Liver (tissue), 9 donors: ENCODE results near the gene CARD8. TPM values are rescaled to one million over a fixed set of nuclear protein-coding genes. Genes with fewer than 3 reads are reported as not detected.
"Not testable (repeated sequence)": the region's sequence is repeated elsewhere in the genome, so short reads cannot be mapped to it uniquely, and the experiment has no call there.

Source experiments
- DNase-seq: peaks from one replicate; pipeline ENCODE4 v3.0.0-alpha.2; 2017; ENCODE audit warnings: low spot score
- H3K27ac ChIP-seq, 2 donors: one replicate each; pipeline ENCODE4 v1.7.0; 2013; ENCODE audit warnings: inconsistent platforms in 2 of 2, low read length in 2 of 2, control low read depth in 1 of 2, low read depth in 1 of 2, mild to moderate bottlenecking in 1 of 2
- H3K27me3 ChIP-seq, 4 donors: one replicate each; pipeline versions ENCODE4 v1.6.1 to v1.7.0; 2013; ENCODE audit warnings: low read length in 3 of 4, inconsistent platforms in 1 of 4, mild to moderate bottlenecking in 1 of 4, moderate library complexity in 1 of 4; ENCODE audit not compliant: control insufficient read depth in 4 of 4, insufficient read depth in 4 of 4
- H3K36me3 ChIP-seq, 4 donors: one replicate each; pipeline versions ENCODE4 v1.6.1 to v1.7.0; 2013; ENCODE audit warnings: low read length in 3 of 4, mild to moderate bottlenecking in 3 of 4, low read depth in 1 of 4, moderate library complexity in 1 of 4; ENCODE audit not compliant: control insufficient read depth in 4 of 4, insufficient read depth in 3 of 4
- H3K4me1 ChIP-seq, 4 donors: one replicate each; pipeline versions ENCODE4 v1.6.1 to v1.7.0; 2013; ENCODE audit warnings: low read length in 3 of 4, mild to moderate bottlenecking in 3 of 4, moderate library complexity in 1 of 4; ENCODE audit not compliant: control insufficient read depth in 4 of 4, insufficient read depth in 4 of 4
- H3K4me3 ChIP-seq, 3 donors: one replicate each; pipeline versions ENCODE4 v1.6.1 to v1.7.0; 2013; ENCODE audit warnings: low read length in 3 of 3, control low read depth in 1 of 3, low read depth in 1 of 3, mild to moderate bottlenecking in 1 of 3
- H3K9ac ChIP-seq, 2 donors: one replicate each; pipeline ENCODE4 v1.7.0; 2013; ENCODE audit warnings: low read length in 2 of 2, mild to moderate bottlenecking in 2 of 2, moderate library complexity in 2 of 2, control low read depth in 1 of 2, low read depth in 1 of 2
- H3K9me3 ChIP-seq, 4 donors: one replicate each; pipeline versions ENCODE4 v1.6.1 to v1.7.0; 2013; ENCODE audit warnings: low read length in 3 of 4; ENCODE audit not compliant: control insufficient read depth in 4 of 4
- ATF3 ChIP-seq: IDR thresholded peaks from 2 replicates; pipeline ENCODE4 v1.6.1; 2016; ENCODE audit warnings: antibody characterized with exemption
- CTCF ChIP-seq: fragments of 150-350 bp; IDR thresholded peaks from 2 replicates; pipeline ENCODE4 v1.5.1; 2017; ENCODE audit warnings: improper control_type of control experiment, low read depth, low read length; ENCODE audit not compliant: missing input control
- EGR1 ChIP-seq, 2 donors: IDR thresholded peaks; 2 replicates each; pipeline ENCODE4 v1.6.1; 2016 to 2018; ENCODE audit warnings: antibody characterized with exemption in 2 of 2, low read depth in 2 of 2
- FOXA1 ChIP-seq: IDR thresholded peaks from 2 replicates; pipeline ENCODE4 v1.6.1; 2016; ENCODE audit warnings: antibody characterized with exemption
- FOXA2 ChIP-seq: IDR thresholded peaks from 2 replicates; pipeline ENCODE4 v1.6.1; 2016; ENCODE audit warnings: antibody characterized with exemption
- GABPA ChIP-seq, 2 donors: IDR thresholded peaks in 1 of 2; conservative IDR thresholded peaks in 1 of 2; 2 replicates each; pipeline ENCODE4 v1.6.1; 2016; ENCODE audit warnings: antibody characterized with exemption in 2 of 2, mild to moderate bottlenecking in 1 of 2, moderate library complexity in 1 of 2
- HNF4A ChIP-seq, 2 donors: conservative IDR thresholded peaks; 2 replicates each; pipeline ENCODE4 v1.6.1; 2016; ENCODE audit warnings: antibody characterized with exemption in 2 of 2, mild to moderate bottlenecking in 2 of 2
- HNF4G ChIP-seq: IDR thresholded peaks from 2 replicates; pipeline ENCODE4 v1.6.1; 2016; ENCODE audit warnings: antibody characterized with exemption
- JUND ChIP-seq, 2 donors: IDR thresholded peaks; 2 replicates each; pipeline ENCODE4 v1.6.1; 2016; ENCODE audit warnings: antibody characterized with exemption in 2 of 2
- NR2F2 ChIP-seq: IDR thresholded peaks from 2 replicates; pipeline ENCODE4 v1.6.1; 2016; ENCODE audit warnings: antibody characterized with exemption
- RAD21 ChIP-seq, 2 donors: IDR thresholded peaks; 2 replicates each; pipeline ENCODE4 v1.6.1; 2016; ENCODE audit warnings: antibody characterized with exemption in 2 of 2, mild to moderate bottlenecking in 2 of 2
- REST ChIP-seq: IDR thresholded peaks from 2 replicates; pipeline ENCODE4 v1.6.1; 2016; ENCODE audit warnings: antibody characterized with exemption, mild to moderate bottlenecking
- RXRA ChIP-seq, 2 donors: IDR thresholded peaks; 2 replicates each; pipeline ENCODE4 v1.6.1; 2017 to 2018; ENCODE audit warnings: antibody characterized with exemption in 2 of 2, mild to moderate bottlenecking in 1 of 2
- SP1 ChIP-seq: IDR thresholded peaks from 2 replicates; pipeline ENCODE4 v1.6.1; 2018; ENCODE audit warnings: antibody characterized with exemption, mild to moderate bottlenecking
- TAF1 ChIP-seq: conservative IDR thresholded peaks from 2 replicates; pipeline ENCODE4 v1.6.1; 2016; ENCODE audit warnings: antibody characterized with exemption, mild to moderate bottlenecking
- YY1 ChIP-seq: IDR thresholded peaks from 2 replicates; pipeline ENCODE4 v1.6.1; 2016; ENCODE audit warnings: antibody characterized with exemption, mild to moderate bottlenecking
- WGBS: extraction: QIAGEN DNeasy Blood & Tissue Kit; methylation state at CpG from one replicate; pipeline ENCODE4 v1.1.7; 2013; 5-methylcytosine and 5-hydroxymethylcytosine counted together
- polyA plus RNA-seq, 2 donors: library from polyadenylated mRNA; stranded (reverse) in 1 of 2; unstranded in 1 of 2; fragments of 200-250 nt in 1 of 2; fragments of >200 nt in 1 of 2; fragmentation: Nextera tagmentation in 1 of 2; extraction: Ambion mirVana in 1 of 2; gene quantifications; one replicate each; pipeline versions ENCODE4 v1.2.1 to v1.2.3, GENCODE V29; 2013 to 2015
- total RNA-seq, 2 donors: library from RNA; depleted of rRNA; stranded (reverse); fragments of >200 nt; gene quantifications; one replicate each; pipeline ENCODE4 v1.2.3, GENCODE V29; 2014
- donor health status: healthy.
- donor health status: healthy.
- donor health status: healthy.
- donor health status: healthy.
- donor health status: healthy.

The CARD8 gene
- total and polyA plus RNA-seq, 4 donors: 9.4 to 36.3 (median 22.4) TPM

GRCh38 chr19:48247212-48247611 is 8.5 kb downstream of the CARD8 start:
- Histone ChIP-seq H3K4me1 (peaks cover 0 to 4% (median 3%) of the 10 kb centered on the region in 4 donors), H3K36me3 (peaks cover 0 to 6% (median under 1%) of the 10 kb centered on the region in 4 donors), H3K27ac (no peak overlapping the region), H3K27me3 (no peaks in the 10 kb centered on the region), H3K9me3 (no peaks in the 10 kb centered on the region), H3K4me3 (no peak overlapping the region), H3K9ac (no peak overlapping the region)
- no peak for TF ChIP-seq RXRA (IDR thresholded peaks at IDR 0.05)
- no peak for TF ChIP-seq HNF4G
- no peak for TF ChIP-seq JUND (IDR thresholded peaks at IDR 0.05)
- no peak for TF ChIP-seq NR2F2
- no peak for TF ChIP-seq TAF1
- TF ChIP-seq RAD21 (IDR thresholded peaks at IDR 0.05): no peak
- TF ChIP-seq ATF3: no peak
- no peak for TF ChIP-seq CTCF
- 98% methylated on average over 3 of the region's 3 CpGs for WGBS
- DNase-seq: no peak

GRCh38 chr19:48246101-48246500 is 9.6 kb downstream of the CARD8 start:
- Histone ChIP-seq H3K4me3 (no peak overlapping the region), H3K4me1 (peaks cover 0 to 4% (median 3%) of the 10 kb centered on the region in 4 donors), H3K9me3 (no peaks in the 10 kb centered on the region), H3K36me3 (peaks cover 0 to 6% (median 3%) of the 10 kb centered on the region in 4 donors), H3K9ac (no peak overlapping the region), H3K27ac (no peak overlapping the region), H3K27me3 (no peaks in the 10 kb centered on the region)
- no peak for DNase-seq
- WGBS: 47% methylated on average over 5 of the region's 5 CpGs
- TF ChIP-seq FOXA2 (no peak), SP1 (peak; percentile 8), GABPA (IDR thresholded peaks at IDR 0.05 in 1 of 2, conservative IDR thresholded peaks at IDR 0.05 in 1 of 2) (no peak), HNF4A (conservative IDR thresholded peaks at IDR 0.05) (peak in 1 of 2 donors; percentile 42)

- no peak overlapping the region for H3K9ac ChIP-seq
- no peaks in the 10 kb centered on the region for H3K27me3 ChIP-seq
- no peak for DNase-seq
- H3K4me3 ChIP-seq: no peak overlapping the region
- peaks cover 0 to 18% (median 11%) of the 10 kb centered on the region in 4 donors for H3K36me3 ChIP-seq
- WGBS: 66% methylated on average over 5 of the region's 5 CpGs
- TF ChIP-seq ATF3: no peak
- no peak for TF ChIP-seq RXRA (IDR thresholded peaks at IDR 0.05)
- TF ChIP-seq FOXA1: no peak
- no peak for TF ChIP-seq RAD21 (IDR thresholded peaks at IDR 0.05)
- TF ChIP-seq YY1: no peak
- no peak for TF ChIP-seq REST
- TF ChIP-seq NR2F2: no peak
- TF ChIP-seq GABPA (IDR thresholded peaks at IDR 0.05 in 1 of 2, conservative IDR thresholded peaks at IDR 0.05 in 1 of 2): no peak
- no peak for TF ChIP-seq CTCF
- no peak for TF ChIP-seq TAF1
- no peak for TF ChIP-seq EGR1 (IDR thresholded peaks at IDR 0.05; ENCODE audit: low read depth in 2 of 2)
- TF ChIP-seq SP1: no peak
- no peak for TF ChIP-seq HNF4A (conservative IDR thresholded peaks at IDR 0.05)
- TF ChIP-seq JUND (IDR thresholded peaks at IDR 0.05): no peak
- H3K9me3 ChIP-seq: no peaks in the 10 kb centered on the region
- H3K4me1 ChIP-seq: peaks cover 0 to 4% (median 3%) of the 10 kb centered on the region in 4 donors
- H3K27ac ChIP-seq: peak overlapping the region; percentile 19 to 43
These were observed 11.4 kb downstream of the CARD8 start for GRCh38 chr19:48244281-48244680.

- DNase-seq, H3K27me3 ChIP-seq, H3K9ac ChIP-seq, H3K4me3 ChIP-seq, H3K27ac ChIP-seq, H3K9me3 ChIP-seq, H3K4me1 ChIP-seq: not testable (repeated sequence)
- peaks cover 0 to 29% (median 17%) of the 10 kb centered on the region in 4 donors for H3K36me3 ChIP-seq
- WGBS: 99% methylated on average over 6 of the region's 6 CpGs
These were observed 13.9 kb downstream of the CARD8 start for GRCh38 chr19:48241771-48242170.
